HG02884 (cell line): ENCODE results near the gene LRIG1.
A peak's percentile ranks its signal among the peaks of the same experiment; 100 is the strongest.

Source experiments
- ATAC-seq: cut with Tn5 transposase; IDR thresholded peaks from one replicate; pipeline ENCODE4 v1.9.1; 2021; ENCODE audit warnings: mild to moderate bottlenecking, moderate library complexity; ENCODE audit not compliant: unreplicated experiment

The LRIG1 gene

GRCh38 chr3:66394019-66394752 is 106.6 kb downstream of the LRIG1 start:
- peak; percentile 83 for ATAC-seq

GRCh38 chr3:66393333-66394005 is 107.4 kb downstream of the LRIG1 start:
- peak; percentile 4 for ATAC-seq

GRCh38 chr3:66392966-66393332 is 107.9 kb downstream of the LRIG1 start:
- no peak for ATAC-seq

- no peak for ATAC-seq
Observed at GRCh38 chr3:66392512-66392911, 108.3 kb downstream of the LRIG1 start.

GRCh38 chr3:66390013-66390412 is 110.8 kb downstream of the LRIG1 start:
- peak; percentile 36 for ATAC-seq

- peak; percentile 42 for ATAC-seq
Observed at GRCh38 chr3:66386925-66387650, 113.7 kb downstream of the LRIG1 start.

- peak; percentile 74 for ATAC-seq
Observed at GRCh38 chr3:66386011-66386924, 114.6 kb downstream of the LRIG1 start.

GRCh38 chr3:66385066-66385465 is 115.8 kb downstream of the LRIG1 start:
- ATAC-seq = no peak

GRCh38 chr3:66383998-66384745 is 116.7 kb downstream of the LRIG1 start:
- ATAC-seq = no peak

- no peak for ATAC-seq
Observed at GRCh38 chr3:66383023-66383422, 117.8 kb downstream of the LRIG1 start.

GRCh38 chr3:66382142-66382541 is 118.7 kb downstream of the LRIG1 start:
- no peak for ATAC-seq

- no peak for ATAC-seq
Observed at GRCh38 chr3:66381626-66382025, 119.2 kb downstream of the LRIG1 start.

GRCh38 chr3:66380200-66380932 is 120.5 kb downstream of the LRIG1 start:
- no peak for ATAC-seq

- ATAC-seq = no peak
Observed at GRCh38 chr3:66379565-66379964, 121.3 kb downstream of the LRIG1 start.

GRCh38 chr3:66378256-66378655 is 122.6 kb downstream of the LRIG1 start:
- ATAC-seq = no peak

GRCh38 chr3:66377800-66378199 is 123.0 kb downstream of the LRIG1 start:
- ATAC-seq = no peak

GRCh38 chr3:66376568-66376967 is 124.3 kb downstream of the LRIG1 start:
- ATAC-seq = no peak

GRCh38 chr3:66372681-66373350 is 128.0 kb downstream of the LRIG1 start:
- no peak for ATAC-seq

GRCh38 chr3:66371432-66371831 is 129.4 kb downstream of the LRIG1 start:
- no peak for ATAC-seq
